Measurements from ENCODE around the gene ZNF423.

The ZNF423 gene

GRCh38 chr16:49745311-49745747, 110.6 kb downstream of the ZNF423 start:
- DNase-seq, result no peak

GRCh38 chr16:49744244-49745220, 111.4 kb downstream of the ZNF423 start:
- no peak for DNase-seq

- DNase-seq, result no peak
Observed at GRCh38 chr16:49743658-49744057, 112.3 kb downstream of the ZNF423 start.

- DNase-seq, result no peak
Observed at GRCh38 chr16:49743203-49743464, 112.8 kb downstream of the ZNF423 start.

- no peak for DNase-seq
Observed at GRCh38 chr16:49742428-49743202, 113.3 kb downstream of the ZNF423 start.

- no peak for DNase-seq
Observed at GRCh38 chr16:49740256-49740655, 115.7 kb downstream of the ZNF423 start.

GRCh38 chr16:49739381-49739780, 116.5 kb downstream of the ZNF423 start:
- no peak for DNase-seq

- no peak for DNase-seq
Observed at GRCh38 chr16:49738832-49739231, 117.1 kb downstream of the ZNF423 start.

- DNase-seq, result no peak
Observed at GRCh38 chr16:49738001-49738400, 117.9 kb downstream of the ZNF423 start.

GRCh38 chr16:49737541-49737940, 118.4 kb downstream of the ZNF423 start:
- no peak for DNase-seq

- no peak for DNase-seq
Observed at GRCh38 chr16:49734331-49734730, 121.6 kb downstream of the ZNF423 start.

- DNase-seq, result no peak
Observed at GRCh38 chr16:49733313-49734009, 122.5 kb downstream of the ZNF423 start.

GRCh38 chr16:49731911-49732310, 124.0 kb downstream of the ZNF423 start:
- DNase-seq, result no peak

- DNase-seq, result no peak
Observed at GRCh38 chr16:49730772-49731171, 125.1 kb downstream of the ZNF423 start.

GRCh38 chr16:49727611-49728010, 128.3 kb downstream of the ZNF423 start:
- DNase-seq, result no peak

GRCh38 chr16:49726155-49726554, 129.8 kb downstream of the ZNF423 start:
- no peak for DNase-seq

- no peak for DNase-seq
Observed at GRCh38 chr16:49725651-49726050, 130.3 kb downstream of the ZNF423 start.

- DNase-seq, result no peak
Observed at GRCh38 chr16:49724774-49725173, 131.1 kb downstream of the ZNF423 start.

GRCh38 chr16:49723310-49723709, 132.6 kb downstream of the ZNF423 start:
- DNase-seq, result no peak

GRCh38 chr16:49720225-49720624, 135.7 kb downstream of the ZNF423 start:
- DNase-seq, result no peak

- no peak for DNase-seq
Observed at GRCh38 chr16:49717689-49718088, 138.2 kb downstream of the ZNF423 start.

- no peak for DNase-seq
Observed at GRCh38 chr16:49716339-49716934, 139.5 kb downstream of the ZNF423 start.

GRCh38 chr16:49713770-49714169, 142.1 kb downstream of the ZNF423 start:
- DNase-seq, result no peak

Data from NCI-H226 (cell line).